GM19372 (cell line): ENCODE results near the gene CDSN.

Source experiments
- ATAC-seq: cut with Tn5 transposase; IDR thresholded peaks from one replicate; pipeline ENCODE4 v1.9.1; 2021; ENCODE audit warnings: mild to moderate bottlenecking, low read depth, moderate library complexity; ENCODE audit not compliant: unreplicated experiment

Gene CDSN

DNA sequence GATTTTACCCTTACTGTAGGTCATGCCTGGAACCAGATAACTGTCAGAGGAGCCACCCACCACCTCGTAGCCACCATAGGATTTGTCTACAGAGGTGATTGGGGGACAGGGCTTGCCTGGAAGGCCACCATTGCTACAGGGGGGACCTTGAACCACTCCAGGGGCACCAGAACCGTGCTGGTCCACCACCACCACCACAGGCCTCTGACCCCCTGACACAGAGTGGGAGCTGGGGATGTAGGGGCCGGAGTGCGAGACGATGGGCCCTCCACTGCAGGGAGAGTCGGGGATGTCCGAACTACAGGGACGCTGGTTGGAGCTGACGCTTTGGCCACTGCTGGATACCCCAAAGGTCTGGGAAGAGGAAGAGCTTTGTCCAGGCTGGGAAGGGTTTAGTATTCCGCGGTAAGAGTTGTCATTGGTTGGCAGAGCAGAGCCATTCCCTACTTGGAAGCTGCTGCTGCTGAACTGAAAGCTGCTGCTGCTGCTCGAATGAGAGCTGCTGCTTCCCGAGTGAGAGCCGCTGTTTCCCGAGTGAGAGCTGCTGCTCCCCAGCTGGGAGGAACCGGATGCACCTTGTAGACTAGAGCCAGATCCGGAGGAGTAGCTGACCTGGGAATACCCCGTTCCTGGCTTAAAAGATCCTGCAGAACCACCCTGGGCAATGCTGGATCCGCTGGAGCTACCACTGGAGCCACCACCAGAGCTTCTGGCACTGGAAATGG, 3.4 kb downstream of the CDSN start:
- ATAC-seq: no peak

DNA sequence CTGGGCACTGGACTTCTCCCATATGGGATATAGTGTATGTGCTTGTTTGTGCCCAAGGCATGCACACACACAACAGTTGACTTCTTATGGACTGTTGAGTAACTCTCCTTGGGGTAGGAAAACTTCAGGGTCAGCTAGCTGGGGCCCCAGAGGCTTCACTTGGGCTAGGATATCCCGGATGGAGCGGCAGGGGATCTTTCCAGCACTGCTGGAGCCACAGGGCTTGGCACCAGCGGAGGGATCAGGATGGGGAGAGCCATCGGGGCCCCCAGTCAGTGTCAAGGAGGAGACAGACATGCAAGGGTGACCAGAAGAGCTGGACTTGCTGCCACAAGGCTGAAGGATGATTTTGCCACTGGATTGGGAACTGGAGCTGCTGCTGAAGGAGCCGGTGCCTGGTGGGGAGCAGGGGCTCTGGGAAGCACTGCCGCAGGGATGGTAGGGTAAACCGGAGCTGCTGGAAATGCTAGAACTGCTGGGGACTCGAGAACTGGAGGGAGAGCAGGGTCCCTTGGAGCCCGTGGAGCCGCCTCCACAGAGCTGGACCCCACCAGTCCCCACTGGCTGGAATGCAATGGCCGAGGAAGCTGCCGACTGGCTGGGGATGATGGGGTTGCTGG, 4.2 kb downstream of the CDSN start:
- ATAC-seq: no peak

DNA sequence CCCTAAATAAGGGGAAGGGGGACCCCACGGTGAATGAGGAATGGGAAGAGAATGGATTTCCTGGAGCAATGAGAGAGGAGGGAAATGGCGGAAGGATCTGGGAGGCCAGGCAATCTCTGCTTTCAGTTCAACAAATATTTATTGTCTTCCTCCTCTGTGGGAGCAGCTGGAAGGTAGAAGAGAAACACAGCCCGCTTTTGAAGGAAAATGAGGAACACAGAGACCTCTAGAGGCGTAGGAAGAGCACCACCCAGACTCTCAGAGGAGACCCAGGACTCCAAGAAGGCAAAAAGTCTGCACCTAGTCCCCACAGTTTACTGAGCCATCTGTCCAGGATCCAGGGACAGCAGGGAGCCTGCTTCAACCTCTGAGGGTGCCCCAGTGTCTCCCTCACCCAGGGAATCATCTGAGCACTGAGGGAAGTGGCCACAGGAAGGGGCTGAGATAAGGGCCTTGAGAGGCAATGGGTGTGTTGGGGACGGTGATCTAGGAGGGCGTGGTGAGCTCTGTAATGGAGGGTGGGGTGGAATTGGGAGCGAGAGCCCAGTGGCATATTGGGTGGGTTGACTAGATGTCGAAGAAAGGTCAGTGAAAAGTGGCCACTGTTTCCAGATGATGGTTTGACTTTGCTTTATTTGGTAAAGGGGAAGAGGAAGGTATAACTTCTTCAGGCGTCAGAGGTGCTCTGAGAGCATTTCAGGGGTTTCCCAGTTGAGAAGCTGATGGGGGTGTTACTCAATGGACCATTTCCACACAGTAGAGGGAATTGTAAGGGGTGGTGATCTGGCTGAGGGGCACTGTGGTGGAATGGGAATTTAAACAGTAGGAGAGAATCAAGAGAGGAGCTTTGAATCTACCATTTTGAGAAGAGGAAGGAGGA, 5.0 kb downstream of the CDSN start:
- ATAC-seq: no peak

DNA sequence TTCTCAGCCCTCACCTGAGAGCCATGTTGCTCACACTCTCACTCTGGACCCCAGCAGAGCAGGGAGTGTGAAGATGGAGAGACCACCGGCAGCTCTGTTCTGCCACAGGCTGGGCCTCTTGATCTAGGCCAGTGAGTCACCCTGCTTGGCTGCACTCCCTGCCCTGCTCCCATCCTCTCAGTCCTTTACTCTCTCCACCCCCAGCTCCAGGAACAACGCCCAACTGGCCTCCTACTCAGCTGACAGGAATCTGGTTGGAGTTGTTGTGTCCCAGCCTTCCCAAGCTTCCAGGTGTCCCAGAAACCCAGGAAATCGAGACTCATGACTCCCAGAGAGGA, 5.7 kb downstream of the CDSN start, which contains the start of gene PSORS1C1:
PSORS1C1 (plus strand) TSS at position 260 of the 338 bp plus-strand sequence. CDS start 14,833 bp downstream, outside the sequence.
- no peak for ATAC-seq

DNA sequence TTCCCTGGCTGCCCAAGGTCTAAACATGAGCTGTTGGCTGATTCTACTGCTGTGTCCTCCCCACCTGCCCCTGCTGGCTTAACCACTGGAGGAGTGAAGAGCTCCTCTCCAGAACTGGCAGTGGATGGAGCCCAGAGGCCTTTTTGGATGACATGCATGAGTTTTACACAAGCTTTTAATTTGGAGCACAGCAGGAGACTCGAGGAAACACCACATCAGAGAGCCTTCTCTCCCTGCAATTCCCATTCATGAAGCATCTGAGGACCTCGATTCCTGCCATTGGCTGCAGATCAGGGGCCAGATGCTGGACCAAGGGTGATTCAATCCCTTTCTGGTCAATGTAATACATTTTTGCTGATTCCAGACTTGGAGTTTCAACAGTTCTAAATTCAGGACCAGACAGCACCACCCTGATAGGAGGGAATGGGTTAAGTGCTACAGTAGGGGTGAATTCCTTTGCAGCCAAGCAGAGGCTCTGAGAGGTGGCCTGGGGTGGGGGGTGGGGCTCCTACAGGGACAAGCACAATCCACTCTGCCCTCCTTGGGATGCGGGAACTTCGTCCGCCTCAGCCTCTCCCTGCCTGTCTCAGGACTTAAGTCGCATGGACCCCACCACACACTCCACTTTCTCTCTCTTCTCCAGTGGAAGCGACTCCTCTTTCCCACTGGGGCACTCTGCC, 6.2 kb downstream of the CDSN start:
- no peak for ATAC-seq

DNA sequence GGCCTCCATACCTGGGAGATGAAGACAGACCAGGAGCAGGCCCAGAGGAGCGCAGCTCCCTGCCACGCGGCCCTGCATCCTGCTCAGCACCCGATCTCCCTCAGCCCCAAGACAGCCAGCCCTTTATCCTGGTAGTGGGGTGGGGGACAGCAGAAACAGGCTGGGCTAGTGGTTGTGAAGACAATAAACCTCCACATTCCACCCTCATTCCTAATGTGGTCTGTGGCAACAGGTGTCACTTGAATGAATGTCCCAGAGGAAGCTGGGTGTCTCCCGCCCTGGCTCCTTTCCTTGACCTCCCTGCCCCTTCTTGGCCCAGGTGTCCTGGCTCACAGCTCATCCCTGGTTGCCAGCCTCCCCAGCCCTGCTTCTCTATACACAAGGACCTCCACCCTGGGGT, 7.8 kb downstream of the CDSN start, which contains the start of gene C6orf15:
C6orf15 (minus strand) TSS at position 98 of the 400 bp plus-strand sequence; CDS start at position 78, 20 bp downstream.
- no peak for ATAC-seq

DNA sequence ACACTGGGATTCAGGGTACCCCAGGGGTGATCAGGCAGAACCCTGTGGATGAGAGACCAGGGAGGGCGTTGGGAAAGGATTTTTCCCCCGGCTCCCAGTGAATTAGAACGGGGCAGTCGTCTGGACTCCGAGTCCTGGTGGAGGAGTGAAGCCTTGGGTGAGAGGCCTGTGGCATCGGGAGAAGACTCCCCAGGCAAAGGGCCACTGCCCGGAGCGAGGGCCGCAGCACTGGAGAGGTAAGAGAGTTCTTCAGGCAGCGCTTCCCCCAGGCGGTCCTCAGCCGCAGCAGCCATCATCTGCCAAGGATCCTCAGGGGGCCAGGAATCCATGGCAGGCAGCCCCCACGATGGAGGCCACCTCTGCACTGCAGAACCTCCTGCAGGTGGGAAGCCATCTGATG, 8.5 kb downstream of the CDSN start:
- no peak for ATAC-seq

DNA sequence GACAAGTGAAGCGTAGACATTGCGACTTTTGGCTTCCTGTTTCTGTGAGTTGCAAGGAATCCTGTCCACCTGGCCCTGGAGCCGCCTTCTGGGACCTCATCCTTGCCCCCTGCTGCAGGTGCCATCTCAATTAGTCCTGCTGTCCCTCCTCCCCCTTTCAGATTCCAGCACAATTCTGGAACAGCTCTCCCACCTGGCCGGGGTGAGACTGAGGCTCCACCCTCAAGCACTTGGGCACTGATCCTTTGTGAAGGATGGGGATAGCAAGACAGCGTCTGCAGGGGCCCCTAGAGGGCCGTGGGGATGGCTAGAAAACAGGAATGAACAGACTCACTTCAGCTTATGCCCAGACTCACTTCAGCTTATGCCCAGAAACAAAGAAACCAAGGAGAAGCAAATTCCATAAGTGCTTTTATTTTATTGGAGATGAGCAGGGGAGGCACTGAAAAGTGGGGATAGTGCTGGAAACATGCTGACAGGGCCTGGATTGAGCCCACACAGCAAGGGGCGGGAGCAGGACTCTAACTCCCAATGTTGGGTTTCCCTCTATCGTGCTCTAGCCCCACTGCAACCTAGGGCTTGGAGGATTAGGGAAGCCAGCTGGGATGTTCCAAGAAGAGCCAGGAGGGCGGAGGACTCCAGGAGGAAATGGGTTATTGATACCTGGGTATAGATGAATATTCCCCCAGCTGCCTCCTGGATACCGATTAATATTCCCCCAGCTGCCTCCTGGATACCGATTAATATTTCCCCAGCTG, 9.2 kb downstream of the CDSN start:
- no peak for ATAC-seq

DNA sequence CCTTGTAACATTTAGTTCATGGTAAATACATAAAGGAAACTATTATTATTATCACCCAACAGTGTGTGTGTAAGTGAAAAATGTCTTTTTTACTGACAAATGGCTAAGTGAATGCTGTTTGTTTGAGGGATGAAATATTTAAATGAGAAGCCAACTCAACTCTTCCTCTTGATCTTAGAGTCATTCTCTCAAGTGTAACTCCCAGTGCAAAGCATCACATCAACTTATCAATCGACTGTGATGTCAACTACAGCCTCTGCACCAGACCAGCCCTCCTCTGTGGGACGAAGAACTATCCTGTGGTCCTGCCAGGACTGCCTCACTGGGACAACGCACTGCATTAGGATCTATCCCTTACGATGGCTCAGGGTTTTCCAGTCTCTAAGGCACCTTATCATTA, 13.2 kb downstream of the CDSN start:
- no peak for ATAC-seq

DNA sequence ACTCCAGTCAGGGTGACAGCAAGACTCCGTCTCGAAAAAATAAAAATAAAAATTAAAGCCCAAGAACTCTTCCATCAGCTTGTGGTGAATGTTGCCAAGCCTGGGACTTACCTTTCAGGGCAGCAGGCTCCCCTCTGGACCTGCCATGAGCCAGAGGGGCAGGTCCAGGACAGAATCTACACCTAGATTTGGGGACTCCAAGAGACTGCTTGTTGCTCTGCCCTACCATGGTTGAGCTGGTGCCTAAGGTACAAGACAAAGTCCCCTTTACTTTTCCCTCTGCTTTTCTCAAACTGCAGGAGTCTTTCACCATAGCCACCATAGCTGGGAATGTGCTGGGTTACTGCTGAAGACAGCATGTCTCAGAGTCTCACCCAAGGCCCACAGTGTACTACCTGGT, 17.1 kb downstream of the CDSN start:
- ATAC-seq: no peak

DNA sequence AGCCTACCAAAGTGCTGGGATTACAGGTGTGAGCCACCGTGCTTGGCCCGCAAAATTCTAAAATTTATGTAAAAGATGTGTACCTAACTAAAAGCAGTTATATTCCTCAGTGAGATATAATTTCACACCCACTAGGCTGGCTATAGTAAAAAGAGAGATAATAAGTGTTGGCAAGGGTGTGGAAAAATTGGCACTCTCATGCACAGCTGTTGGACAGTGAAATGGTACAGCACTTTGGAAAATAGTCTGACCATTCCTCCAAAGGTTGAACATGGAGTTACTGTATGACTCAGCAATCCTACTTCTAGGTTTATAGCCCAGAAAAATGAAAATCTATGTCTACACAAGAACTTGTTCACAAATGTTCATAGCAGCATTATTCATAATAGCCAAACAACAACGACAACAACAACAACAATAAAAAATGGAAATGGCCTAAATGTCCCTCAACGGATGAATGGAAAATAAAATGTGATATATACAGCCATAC, 21.8 kb downstream of the CDSN start:
- no peak for ATAC-seq

DNA sequence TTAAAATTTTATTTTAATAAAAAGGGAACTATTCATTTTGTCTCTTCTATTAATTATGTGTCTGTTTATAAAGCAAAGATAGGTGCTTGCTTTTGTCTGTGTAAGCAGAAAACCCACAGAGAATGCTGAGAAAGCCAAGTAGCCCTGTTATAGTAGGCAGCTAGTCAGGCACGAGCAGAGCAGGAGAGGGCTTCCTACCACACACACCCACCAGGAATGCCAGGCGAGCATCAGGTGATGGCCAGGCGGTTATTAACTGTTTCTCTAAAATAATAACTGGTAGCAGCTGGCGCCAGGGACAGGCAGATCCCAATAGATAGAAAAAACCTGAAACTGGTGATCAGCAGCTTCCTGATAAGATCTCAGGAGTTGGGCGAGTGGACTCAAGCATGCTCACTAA, 23.6 kb downstream of the CDSN start:
- no peak for ATAC-seq

DNA sequence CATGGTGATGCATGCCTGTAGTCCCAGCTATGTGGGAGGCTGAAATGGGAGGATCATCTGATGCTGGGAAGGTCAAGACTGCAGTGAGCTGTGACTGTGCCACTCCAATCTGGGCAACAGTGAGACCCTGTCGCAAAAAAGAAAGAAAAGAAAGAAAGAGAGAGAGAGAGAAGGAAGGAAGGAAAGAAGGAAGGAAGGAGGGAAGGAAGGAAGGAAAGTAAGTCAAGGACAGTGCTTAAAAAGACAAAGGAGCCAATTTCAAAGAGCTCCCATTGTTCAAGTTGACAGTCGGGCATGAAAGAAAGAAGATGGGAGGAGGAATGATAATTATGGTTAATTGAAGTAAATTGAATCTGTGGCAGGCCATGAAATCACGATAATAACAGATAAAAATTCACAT, 24.0 kb downstream of the CDSN start:
- ATAC-seq: no peak

DNA sequence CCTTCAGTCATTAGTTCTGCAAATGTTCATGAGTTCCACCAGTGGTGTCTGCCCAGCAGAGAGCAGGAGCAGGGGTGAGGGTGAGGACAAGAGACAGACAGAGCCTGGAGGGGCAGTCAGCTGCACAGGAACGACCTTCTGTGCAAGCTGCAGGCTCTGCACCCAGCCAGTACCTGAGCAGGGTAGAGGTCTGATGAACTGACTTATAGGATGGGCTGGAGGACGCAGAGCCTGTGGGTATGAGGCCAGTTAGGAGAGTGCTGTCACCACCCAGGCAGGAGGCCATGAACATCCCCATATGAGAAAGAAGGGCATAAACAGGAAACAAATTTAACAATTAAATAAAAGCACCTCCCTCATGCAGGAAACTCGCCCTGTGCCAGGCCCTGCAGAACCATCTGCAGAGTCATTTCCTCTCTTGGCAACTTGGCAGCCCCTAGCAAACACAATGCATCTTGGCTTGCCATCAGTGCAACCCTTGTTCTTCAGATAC, 25.8 kb downstream of the CDSN start:
- no peak for ATAC-seq

DNA sequence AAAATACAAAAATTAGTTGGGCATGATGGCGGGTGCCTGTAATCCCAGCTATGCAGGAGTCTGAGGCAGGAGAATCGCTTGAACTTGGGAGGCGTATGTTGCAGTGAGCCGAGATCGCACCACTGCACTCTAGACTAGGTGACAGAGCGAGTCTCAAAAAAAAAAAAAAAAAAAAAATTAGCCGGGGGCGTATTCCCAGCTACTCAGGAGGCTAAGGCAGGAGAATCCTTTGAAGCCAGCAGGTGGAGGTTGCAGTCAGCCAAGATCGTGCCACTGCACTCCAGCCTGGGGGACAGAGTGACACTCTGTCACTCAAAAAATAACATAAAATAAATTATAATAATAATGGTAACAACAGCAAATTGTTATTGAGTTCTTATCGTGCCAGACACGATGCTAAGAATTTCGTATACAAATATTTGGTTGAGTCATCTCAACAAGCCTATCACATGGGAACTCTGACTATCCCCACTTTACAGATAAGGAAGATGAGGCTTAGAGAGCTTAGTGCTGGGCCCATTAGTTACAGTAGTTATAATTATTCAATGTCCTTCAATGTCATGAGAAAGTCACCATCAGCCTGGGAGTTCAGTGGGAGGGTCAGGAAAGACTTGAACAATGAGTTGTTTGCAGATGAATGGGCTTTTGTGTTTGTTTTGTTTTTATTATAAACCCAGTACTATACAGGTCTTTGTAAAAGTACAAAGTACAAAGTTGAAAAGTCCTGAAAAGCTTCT, 27.3 kb downstream of the CDSN start:
- no peak for ATAC-seq

DNA sequence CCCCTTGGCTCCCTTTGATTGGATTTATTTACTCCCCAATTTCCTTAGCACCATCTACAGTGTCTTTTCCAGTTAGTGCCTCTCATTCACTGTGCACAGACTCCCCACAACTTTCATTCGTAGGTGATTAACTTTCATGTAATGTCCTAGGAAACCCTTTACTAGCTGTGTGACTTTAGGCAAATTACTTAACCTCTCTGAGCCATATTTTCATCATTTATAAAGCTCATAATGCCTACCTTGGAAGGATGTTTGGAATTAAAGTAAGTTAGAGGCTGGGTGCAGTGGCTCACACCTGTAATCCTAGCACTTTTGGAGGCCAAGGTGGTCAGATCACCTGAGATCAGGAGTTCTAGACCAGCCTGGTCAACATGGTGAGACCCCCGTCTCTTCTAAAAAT, 28.0 kb downstream of the CDSN start:
- no peak for ATAC-seq

DNA sequence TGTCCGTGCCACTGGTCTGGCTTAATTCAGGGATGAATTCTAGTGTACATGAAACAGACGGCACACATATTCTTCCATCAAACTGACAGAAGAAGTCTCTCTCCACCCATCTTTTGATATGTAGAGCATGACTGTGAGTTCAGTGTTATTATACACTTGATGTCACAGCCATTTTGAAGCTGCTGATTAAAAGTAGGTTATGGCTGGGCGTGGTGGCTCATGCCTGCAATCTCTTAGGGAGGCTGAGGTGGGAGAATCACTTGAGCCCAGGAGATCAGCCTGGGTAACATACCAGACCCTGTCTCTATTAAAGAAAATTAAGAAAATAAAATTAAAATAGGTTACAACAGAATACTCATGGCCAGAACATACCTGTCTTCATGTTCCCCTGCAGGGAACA, 28.6 kb downstream of the CDSN start:
- no peak for ATAC-seq

DNA sequence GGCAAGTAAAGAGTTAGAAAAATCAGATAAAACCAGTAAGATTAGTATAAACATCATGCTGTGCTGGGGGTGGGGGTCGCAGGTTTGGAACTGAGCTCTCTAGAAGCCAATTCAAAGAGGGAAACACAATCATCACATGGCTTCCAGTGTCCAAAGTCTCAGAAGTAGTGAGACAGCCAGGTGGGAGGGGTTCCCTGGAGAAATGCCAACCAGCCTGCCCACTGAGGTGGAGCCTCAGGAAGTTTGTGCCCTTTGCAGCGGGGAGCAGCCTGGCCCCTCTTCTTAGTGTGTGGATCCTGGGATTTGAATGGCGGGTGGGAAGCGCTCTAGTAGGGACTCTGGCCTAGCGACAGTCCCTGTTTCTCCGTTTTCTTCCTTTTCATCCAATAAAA, 29.3 kb downstream of the CDSN start:
- ATAC-seq: no peak
